Measurements from ENCODE around the gene STPG1. TPM values are rescaled to one million over a fixed set of nuclear protein-coding genes. Genes with fewer than 3 reads are reported as not detected.

The STPG1 gene
- total RNA-seq, 2 donors from 2014 or later = 13.0 to 17.8 TPM

DNA sequence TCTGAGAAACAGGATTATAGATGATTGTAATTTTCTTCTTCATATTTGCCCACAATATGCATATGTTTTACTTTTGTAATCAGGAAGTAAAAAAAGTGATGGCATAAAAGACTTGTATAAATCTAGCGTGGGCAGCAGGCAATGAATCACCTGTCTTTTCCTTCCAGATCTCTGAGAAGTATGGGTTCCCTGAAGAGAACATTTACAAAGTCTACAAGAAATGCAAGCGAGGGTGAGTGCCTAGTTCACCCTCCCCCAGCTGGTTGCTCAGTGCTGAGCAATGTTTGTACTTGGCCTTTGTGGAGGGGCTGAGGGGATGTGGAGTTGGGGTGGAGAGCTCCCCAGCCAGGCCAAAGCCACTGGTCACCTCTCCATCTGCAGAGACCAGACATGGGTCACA is 63.7 kb downstream of the STPG1 start:
- Mint-ChIP-seq H3K27me3 (ENCODE audit: low read depth) (no peaks in the 10 kb centered on the region), H3K4me3 (peak overlapping the region; percentile 40 to 68), H3K27ac (no peak overlapping the region), H3K36me3 (ENCODE audit: insufficient read depth in 2 of 2) (no peaks in the 10 kb centered on the region), H3K4me1 (ENCODE audit: low read depth) (peaks cover 56% of the 10 kb centered on the region), H3K9me3 (no peaks in the 10 kb centered on the region)
- DNase-seq (peak; percentile 28 to 54), ATAC-seq (replicated peaks in 1 of 2) (peak; percentile 58 to 63)

DNA sequence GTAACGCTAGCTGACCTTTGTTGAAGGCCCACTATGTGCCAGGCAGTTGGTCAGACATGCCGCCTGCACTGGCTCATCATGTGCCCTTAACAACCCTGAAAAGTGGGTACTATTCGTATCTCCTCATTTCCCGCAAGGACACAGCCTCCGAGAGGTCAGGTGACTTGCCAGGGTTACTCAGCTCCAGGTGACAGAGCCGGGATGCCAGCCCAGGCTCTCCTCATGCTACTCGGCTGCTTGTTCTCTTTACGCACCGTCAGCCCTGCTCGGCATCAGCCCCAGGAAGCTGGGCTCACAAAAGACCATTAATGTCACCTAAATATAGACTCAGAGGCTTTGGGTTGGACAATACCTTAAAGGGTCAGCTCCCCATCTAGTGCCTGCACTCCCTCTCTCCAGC is 65.4 kb downstream of the STPG1 start:
- H3K9me3 Mint-ChIP-seq = no peaks in the 10 kb centered on the region
- no peaks in the 10 kb centered on the region for H3K36me3 Mint-ChIP-seq (ENCODE audit: insufficient read depth in 2 of 2)
- no peak overlapping the region for H3K27ac Mint-ChIP-seq
- no peak for ATAC-seq (replicated peaks in 1 of 2)
- peaks cover 45% of the 10 kb centered on the region for H3K4me1 Mint-ChIP-seq (ENCODE audit: low read depth)
- no peak for DNase-seq
- H3K4me3 Mint-ChIP-seq = no peak overlapping the region
- no peaks in the 10 kb centered on the region for H3K27me3 Mint-ChIP-seq (ENCODE audit: low read depth)

DNA sequence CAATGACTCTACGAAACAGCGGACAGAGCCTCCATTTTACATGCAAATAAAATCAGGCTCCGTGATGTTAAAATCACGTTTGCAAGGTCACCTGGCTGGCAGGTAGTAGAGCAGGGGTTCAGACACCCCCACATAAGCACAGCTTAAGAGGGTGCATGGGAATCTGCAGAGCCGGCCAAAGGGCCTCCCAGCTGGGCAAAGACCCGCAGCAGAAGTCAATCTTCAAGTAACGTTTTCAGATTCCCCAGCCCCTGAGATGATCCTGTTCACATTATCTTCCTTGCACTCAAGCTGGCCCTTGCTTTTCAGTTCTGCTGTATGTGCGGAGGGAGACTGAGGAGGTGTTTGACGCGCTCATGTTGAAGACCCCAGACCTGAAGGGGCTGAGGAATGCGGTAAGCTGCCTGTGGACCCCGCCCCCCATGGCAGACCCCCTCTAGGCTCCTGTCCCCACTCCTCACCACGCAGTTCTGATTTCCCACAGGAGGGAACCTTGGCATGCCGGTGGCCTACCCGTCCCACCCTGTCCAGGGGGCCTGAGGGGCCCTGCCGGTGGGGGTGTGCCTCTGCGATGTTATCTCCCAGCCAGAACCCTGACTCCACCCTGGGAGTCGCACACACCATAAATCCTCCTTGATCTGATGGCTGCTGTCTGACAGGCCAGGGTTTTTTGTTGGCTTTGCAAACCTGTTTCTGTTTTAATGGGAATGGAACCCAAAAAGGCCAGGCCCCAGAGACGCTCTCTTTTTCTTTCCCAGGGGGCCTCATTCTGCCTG is 66.2 kb downstream of the STPG1 start:
- peaks cover 36% of the 10 kb centered on the region for H3K4me1 Mint-ChIP-seq (ENCODE audit: low read depth)
- no peaks in the 10 kb centered on the region for H3K36me3 Mint-ChIP-seq (ENCODE audit: insufficient read depth in 2 of 2)
- no peaks in the 10 kb centered on the region for H3K9me3 Mint-ChIP-seq
- no peak for ATAC-seq (replicated peaks in 1 of 2)
- H3K4me3 Mint-ChIP-seq = no peak overlapping the region
- H3K27ac Mint-ChIP-seq = no peak overlapping the region
- no peak for DNase-seq
- no peaks in the 10 kb centered on the region for H3K27me3 Mint-ChIP-seq (ENCODE audit: low read depth)

DNA sequence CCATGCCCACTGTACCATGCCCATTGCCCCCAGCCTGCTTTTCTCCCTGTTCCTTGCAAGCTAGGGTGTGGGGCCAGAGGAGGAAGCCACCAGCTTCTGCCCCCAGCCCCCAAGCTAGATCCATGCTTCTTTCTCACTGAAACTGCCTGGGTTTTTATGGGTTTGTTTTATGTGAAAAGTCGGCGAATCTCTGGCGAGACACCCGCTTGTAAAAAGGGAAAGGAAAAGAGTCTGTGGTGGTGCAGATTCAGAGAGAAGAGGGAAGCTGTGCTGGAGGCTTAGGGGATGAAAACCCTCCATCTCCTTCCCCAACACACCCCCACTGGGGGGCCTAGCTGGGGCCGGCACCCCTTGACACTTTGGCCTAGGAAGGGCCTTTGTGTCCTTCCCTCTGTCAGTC is 68.2 kb downstream of the STPG1 start:
- Mint-ChIP-seq H3K9me3 (no peaks in the 10 kb centered on the region), H3K27me3 (ENCODE audit: low read depth) (peaks cover 2% of the 10 kb centered on the region), H3K27ac (no peak overlapping the region), H3K4me3 (no peak overlapping the region), H3K4me1 (ENCODE audit: low read depth) (peaks cover 16% of the 10 kb centered on the region), H3K36me3 (ENCODE audit: insufficient read depth in 2 of 2) (no peaks in the 10 kb centered on the region)
- ATAC-seq (replicated peaks in 1 of 2) (no peak), DNase-seq (no peak)

DNA sequence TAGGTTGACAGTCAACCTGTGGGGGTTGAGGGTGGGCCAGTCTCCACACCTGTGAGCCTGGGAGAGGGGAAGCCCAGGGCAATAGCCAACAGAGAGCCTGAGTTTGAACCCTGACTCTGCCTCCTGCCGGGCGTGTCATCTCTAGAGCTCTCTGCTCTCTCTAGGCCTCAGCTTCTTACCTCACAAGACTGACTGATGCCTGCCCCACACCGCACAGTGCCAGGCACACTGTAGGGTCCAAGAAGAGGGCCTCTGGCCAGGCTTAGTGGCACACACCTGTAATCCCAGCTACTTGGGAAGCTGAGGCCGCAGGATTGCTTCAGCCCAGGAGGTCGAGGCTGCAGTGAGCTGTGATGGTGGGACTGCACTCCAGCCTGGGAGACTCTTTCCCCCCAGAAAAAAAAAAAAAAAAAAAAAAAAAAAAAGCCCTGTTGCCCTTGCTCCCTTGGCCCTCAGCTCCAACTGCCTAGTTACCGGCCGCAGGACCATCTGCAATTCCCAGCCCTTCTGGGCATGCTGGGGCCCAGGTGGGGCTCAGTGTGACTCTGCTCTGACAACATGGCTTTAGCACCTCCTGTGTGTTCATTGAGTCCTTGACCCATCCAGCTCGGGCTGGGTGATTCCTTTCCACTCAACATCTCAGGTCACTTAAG is 69.4 kb downstream of the STPG1 start:
- peaks cover 5% of the 10 kb centered on the region for H3K4me1 Mint-ChIP-seq (ENCODE audit: low read depth)
- ATAC-seq (replicated peaks in 1 of 2) (peak in 1 of 2 donors; percentile 32), DNase-seq (no peak)
- no peak overlapping the region for H3K4me3 Mint-ChIP-seq
- H3K9me3 Mint-ChIP-seq = no peaks in the 10 kb centered on the region
- H3K36me3 Mint-ChIP-seq (ENCODE audit: insufficient read depth in 2 of 2) = no peaks in the 10 kb centered on the region
- peaks cover 10% of the 10 kb centered on the region for H3K27me3 Mint-ChIP-seq (ENCODE audit: low read depth)
- no peak overlapping the region for H3K27ac Mint-ChIP-seq

DNA sequence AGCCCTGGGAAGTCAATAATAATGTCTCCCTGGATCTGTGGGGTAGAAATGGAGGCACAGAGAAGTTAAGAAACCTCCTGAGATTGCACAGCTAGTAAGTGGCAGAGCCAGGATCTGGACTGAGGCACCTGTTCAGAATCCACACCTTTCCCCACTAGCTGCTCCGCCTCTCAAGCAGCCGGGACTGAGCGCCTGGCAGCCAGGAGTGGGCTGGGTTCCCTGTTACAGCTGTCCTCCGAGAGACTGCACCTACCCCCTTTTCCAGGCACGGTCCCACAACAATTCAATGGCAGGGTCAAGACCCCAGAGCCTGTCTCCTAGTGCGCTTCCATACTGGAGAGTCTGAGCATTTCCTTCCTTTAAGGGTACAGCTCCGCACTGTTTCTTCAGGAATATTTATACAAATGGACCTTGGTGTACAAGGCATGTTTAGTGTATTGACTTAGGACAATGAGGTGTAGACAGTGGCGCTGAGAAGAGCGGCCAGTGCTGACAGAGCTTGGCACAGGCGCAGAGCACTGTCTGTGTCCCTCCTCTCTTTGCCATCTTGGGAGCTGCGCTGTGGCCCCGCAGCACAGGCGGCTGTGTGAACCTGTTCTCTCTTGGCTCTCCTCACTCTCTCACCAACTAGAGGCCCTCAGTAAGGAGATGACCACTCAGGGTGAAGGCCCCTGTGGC is 70.0 kb downstream of the STPG1 start:
- Mint-ChIP-seq H3K4me3 (no peak overlapping the region), H3K9me3 (no peaks in the 10 kb centered on the region), H3K4me1 (ENCODE audit: low read depth) (no peaks in the 10 kb centered on the region), H3K27ac (no peak overlapping the region), H3K27me3 (ENCODE audit: low read depth) (peaks cover 10% of the 10 kb centered on the region), H3K36me3 (ENCODE audit: insufficient read depth in 2 of 2) (no peaks in the 10 kb centered on the region)
- ATAC-seq (replicated peaks in 1 of 2) (no peak), DNase-seq (no peak)

DNA sequence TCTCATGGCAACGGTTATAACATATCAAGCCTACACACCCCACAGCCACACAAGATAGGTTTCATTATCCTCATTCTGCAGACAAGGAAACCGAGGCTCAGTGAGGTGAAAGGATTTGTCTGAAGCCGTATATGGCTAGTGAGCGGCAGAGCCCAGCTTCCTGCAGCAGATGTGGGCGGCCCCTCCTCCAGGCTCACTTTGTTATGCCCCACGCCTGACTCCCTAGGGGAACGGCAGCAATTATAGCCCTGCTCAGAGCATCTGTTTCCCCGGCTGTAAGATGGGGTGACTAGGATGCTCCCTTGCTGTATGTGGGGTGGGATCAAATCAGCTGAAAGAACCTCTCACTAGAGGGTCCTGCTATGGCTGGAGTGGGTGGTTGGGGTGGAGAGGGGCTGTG is 72.3 kb downstream of the STPG1 start:
- no peak overlapping the region for H3K4me3 Mint-ChIP-seq
- H3K36me3 Mint-ChIP-seq (ENCODE audit: insufficient read depth in 2 of 2) = no peaks in the 10 kb centered on the region
- DNase-seq (no peak), ATAC-seq (replicated peaks in 1 of 2) (no peak)
- H3K27me3 Mint-ChIP-seq (ENCODE audit: low read depth) = peaks cover 17% of the 10 kb centered on the region
- no peaks in the 10 kb centered on the region for H3K4me1 Mint-ChIP-seq (ENCODE audit: low read depth)
- no peak overlapping the region for H3K27ac Mint-ChIP-seq
- H3K9me3 Mint-ChIP-seq = no peaks in the 10 kb centered on the region

DNA sequence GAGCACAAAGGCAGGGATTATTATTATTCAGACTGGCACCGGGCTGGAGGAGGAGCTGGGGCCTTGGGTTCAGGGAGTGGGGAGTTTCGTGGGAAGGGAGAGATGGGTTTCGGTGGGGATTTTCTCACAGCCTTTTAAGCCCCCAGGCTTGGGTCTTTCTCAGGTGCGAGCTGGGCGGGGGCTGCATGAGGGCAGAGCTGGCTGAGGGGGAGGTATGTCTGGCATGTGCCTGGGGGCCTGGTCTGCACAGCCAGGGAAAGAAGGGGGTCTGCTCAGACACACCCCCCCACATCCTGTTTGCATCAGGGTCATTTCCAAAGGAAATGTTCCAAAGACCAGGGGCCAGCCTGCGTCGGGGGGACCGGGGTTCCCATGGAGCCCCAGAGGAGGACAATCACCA is 72.8 kb downstream of the STPG1 start:
- Mint-ChIP-seq H3K4me1 (ENCODE audit: low read depth) (no peaks in the 10 kb centered on the region), H3K27ac (no peak overlapping the region), H3K36me3 (ENCODE audit: insufficient read depth in 2 of 2) (no peaks in the 10 kb centered on the region), H3K4me3 (no peak overlapping the region), H3K9me3 (no peaks in the 10 kb centered on the region), H3K27me3 (ENCODE audit: low read depth) (peaks cover 21% of the 10 kb centered on the region)
- DNase-seq = no peak
- ATAC-seq (replicated peaks in 1 of 2) = no peak

DNA sequence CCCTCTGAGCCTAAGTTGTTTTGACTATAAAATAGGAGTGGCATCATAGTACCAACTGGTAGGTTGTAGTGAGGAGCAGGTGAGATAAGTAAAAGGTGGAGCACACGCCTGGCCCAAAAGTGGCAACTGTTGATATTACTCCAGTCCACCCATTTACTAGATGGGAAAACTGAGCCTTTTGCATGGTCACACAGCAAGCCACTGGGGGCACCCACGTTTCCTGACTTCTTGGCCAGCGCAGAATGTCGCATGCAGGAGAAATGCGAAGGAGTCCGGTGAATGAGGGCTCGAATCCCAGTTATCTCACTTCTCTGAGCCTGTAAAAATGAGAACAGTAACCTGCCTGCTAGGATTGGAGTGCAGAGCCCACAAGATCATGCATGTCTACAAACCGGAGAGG is 73.6 kb downstream of the STPG1 start:
- Mint-ChIP-seq H3K36me3 (ENCODE audit: insufficient read depth in 2 of 2) (no peaks in the 10 kb centered on the region), H3K4me1 (ENCODE audit: low read depth) (no peaks in the 10 kb centered on the region), H3K9me3 (no peaks in the 10 kb centered on the region), H3K27ac (no peak overlapping the region), H3K27me3 (ENCODE audit: low read depth) (peaks cover 21% of the 10 kb centered on the region), H3K4me3 (no peak overlapping the region)
- no peak for DNase-seq
- ATAC-seq (replicated peaks in 1 of 2) = no peak

DNA sequence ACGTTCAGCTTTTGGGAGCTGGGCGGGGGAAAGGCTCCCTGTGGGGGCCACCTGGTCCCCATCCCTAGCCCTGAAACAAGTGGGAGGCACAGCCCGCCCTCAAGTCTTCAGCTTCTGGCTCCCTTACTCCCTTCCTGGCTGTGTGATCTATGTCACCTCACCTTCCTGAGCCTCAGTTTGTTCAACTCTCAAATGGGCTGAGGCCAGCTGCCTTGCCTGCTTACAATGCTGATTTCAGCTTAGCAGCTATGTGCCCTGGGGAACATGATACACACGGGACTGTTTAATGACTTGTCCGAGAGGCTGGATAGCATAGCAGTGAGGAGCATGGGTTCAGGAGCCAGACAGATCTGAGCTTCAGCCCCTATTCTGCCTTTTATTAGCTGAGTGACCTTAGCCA is 75.1 kb downstream of the STPG1 start:
- no peaks in the 10 kb centered on the region for H3K36me3 Mint-ChIP-seq (ENCODE audit: insufficient read depth in 2 of 2)
- no peaks in the 10 kb centered on the region for H3K4me1 Mint-ChIP-seq (ENCODE audit: low read depth)
- H3K4me3 Mint-ChIP-seq = no peak overlapping the region
- peaks cover 31% of the 10 kb centered on the region for H3K27me3 Mint-ChIP-seq (ENCODE audit: low read depth)
- H3K27ac Mint-ChIP-seq = no peak overlapping the region
- H3K9me3 Mint-ChIP-seq = no peaks in the 10 kb centered on the region
- no peak for ATAC-seq (replicated peaks in 1 of 2)
- DNase-seq = no peak

DNA sequence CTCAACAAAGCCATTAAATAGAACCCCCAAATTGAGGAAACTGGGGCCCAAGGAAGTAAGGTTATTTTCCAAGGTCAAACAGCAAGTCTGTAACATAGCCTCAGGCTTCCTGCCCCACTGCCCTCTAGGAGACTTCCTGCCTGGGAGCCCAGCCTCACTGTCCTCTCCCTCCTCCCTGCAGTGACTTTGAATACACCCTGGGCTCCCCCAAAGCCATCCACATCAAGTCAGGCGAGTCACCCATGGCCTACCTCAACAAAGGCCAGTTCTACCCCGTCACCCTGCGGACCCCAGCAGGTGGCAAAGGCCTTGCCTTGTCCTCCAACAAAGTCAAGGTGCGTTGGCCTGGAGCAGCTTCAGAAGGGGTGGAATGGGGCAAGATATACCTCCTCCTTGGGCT is 76.1 kb downstream of the STPG1 start:
- no peak overlapping the region for H3K4me3 Mint-ChIP-seq
- no peak for ATAC-seq (replicated peaks in 1 of 2)
- peaks cover 34% of the 10 kb centered on the region for H3K27me3 Mint-ChIP-seq (ENCODE audit: low read depth)
- no peak for DNase-seq
- no peaks in the 10 kb centered on the region for H3K4me1 Mint-ChIP-seq (ENCODE audit: low read depth)
- no peak overlapping the region for H3K27ac Mint-ChIP-seq
- no peaks in the 10 kb centered on the region for H3K9me3 Mint-ChIP-seq
- H3K36me3 Mint-ChIP-seq (ENCODE audit: insufficient read depth in 2 of 2) = no peaks in the 10 kb centered on the region

DNA sequence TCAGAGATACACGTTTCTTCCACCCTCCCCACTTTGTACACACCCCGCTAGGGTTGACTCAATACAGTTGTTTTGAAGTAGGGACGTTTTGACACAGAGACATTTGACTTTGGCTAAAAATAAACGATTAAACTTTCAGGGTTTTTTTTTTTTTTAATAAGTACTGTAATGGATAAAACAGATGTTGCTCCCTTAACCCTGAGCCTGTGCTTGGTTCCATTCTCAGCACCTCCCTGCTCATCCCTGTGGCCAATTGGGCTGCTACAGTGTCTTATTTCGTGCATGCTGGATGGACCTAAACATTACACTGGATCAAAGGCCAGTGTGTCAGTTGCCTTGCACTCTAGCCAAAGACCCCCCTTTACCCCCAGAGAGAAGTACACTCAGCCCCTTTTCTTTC is 77.5 kb downstream of the STPG1 start:
- Mint-ChIP-seq H3K27ac (no peak overlapping the region), H3K27me3 (ENCODE audit: low read depth) (peaks cover 48% of the 10 kb centered on the region), H3K4me3 (no peak overlapping the region), H3K9me3 (no peaks in the 10 kb centered on the region), H3K36me3 (ENCODE audit: insufficient read depth in 2 of 2) (no peaks in the 10 kb centered on the region), H3K4me1 (ENCODE audit: low read depth) (no peaks in the 10 kb centered on the region)
- ATAC-seq (replicated peaks in 1 of 2) = no peak
- no peak for DNase-seq

DNA sequence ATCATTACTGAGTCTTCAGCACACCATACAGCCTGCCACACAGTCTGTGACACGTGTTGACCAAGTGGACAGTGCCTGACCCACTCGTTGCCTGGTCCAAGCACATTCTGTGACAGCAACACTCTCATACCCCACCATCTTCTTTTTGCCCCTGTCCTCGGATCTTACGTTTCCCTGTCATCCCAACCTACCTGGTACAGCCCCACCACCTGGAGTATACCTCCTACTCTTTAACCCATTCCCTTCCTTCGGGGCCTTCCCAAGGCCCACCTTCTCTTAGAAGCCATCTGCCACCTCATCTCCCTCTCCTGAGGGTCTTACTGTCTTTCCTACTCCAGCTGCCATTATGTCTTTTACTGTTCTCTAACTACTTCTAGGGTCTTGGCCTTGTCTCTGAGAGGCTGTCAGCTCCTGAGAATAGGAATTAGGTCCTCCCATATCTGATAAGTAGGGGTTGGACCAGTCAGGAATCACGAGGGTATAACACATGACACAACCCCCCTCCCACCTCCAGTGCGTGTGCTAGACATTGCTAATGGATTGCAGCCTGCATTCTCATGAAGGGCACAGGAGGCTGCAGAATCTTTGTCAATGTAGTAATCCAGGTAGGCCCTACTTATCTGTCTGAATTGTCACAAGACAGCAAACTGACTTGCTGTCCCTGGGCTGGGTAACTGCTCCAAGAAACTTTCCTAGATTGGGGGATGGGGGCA is 81.5 kb downstream of the STPG1 start:
- Mint-ChIP-seq H3K4me3 (no peak overlapping the region), H3K4me1 (ENCODE audit: low read depth) (no peaks in the 10 kb centered on the region)

More for the DNA sequence above, 81.5 kb downstream of the STPG1 start:
- ATAC-seq (replicated peaks in 1 of 2) (no peak), DNase-seq (no peak)
- Mint-ChIP-seq H3K9me3 (no peaks in the 10 kb centered on the region), H3K36me3 (ENCODE audit: insufficient read depth in 2 of 2) (no peaks in the 10 kb centered on the region), H3K27me3 (ENCODE audit: low read depth) (peaks cover 69% of the 10 kb centered on the region), H3K27ac (no peak overlapping the region)
